ENCODE measurements around the gene MAST2. TPM values are rescaled to one million over a fixed set of nuclear protein-coding genes. Genes with fewer than 3 reads are reported as not detected.
A peak's percentile ranks its signal among the peaks of the same experiment; 100 is the strongest.

Gene MAST2
- total RNA-seq, 1 experiment from 2014 or later = 36.2 TPM

DNA sequence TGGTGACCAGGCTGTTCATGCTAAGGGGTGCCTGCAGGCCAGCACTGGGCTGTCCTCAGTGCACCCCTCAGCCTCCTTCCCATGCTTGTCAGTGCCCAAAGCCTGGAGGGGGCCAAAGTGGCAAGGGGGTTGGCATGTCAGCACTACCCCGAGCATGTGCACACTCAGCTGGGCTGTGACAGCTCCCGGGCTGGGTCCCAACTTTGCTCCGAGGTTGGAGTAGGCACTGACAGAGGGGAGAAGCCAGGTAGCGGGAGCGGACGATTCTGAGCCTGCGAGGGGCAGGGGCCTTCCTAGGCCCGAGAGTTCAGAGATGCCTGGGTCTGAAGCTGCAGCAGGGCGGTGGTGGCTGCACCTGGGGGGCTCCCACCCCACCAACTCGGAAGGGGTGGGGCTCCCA lies 119.0 kb downstream of the MAST2 start:
- TF ChIP-seq, protein P1, sequence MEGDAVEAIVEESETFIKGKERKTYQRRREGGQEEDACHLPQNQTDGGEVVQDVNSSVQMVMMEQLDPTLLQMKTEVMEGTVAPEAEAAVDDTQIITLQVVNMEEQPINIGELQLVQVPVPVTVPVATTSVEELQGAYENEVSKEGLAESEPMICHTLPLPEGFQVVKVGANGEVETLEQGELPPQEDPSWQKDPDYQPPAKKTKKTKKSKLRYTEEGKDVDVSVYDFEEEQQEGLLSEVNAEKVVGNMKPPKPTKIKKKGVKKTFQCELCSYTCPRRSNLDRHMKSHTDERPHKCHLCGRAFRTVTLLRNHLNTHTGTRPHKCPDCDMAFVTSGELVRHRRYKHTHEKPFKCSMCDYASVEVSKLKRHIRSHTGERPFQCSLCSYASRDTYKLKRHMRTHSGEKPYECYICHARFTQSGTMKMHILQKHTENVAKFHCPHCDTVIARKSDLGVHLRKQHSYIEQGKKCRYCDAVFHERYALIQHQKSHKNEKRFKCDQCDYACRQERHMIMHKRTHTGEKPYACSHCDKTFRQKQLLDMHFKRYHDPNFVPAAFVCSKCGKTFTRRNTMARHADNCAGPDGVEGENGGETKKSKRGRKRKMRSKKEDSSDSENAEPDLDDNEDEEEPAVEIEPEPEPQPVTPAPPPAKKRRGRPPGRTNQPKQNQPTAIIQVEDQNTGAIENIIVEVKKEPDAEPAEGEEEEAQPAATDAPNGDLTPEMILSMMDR (IDR thresholded peaks at IDR 0.05; ENCODE audit: unreplicated experiment) = no peak
- Mint-ChIP-seq H3K36me3 (ENCODE audit: insufficient read depth, unreplicated experiment) (no peaks in the 10 kb centered on the region), H3K27me3 (ENCODE audit: unreplicated experiment) (no peaks in the 10 kb centered on the region), H3K4me1 (ENCODE audit: low read depth, unreplicated experiment) (peaks cover 27% of the 10 kb centered on the region), H3K4me3 (ENCODE audit: low read depth, unreplicated experiment) (no peak overlapping the region), H3K27ac (ENCODE audit: unreplicated experiment) (no peak overlapping the region), H3K9me3 (ENCODE audit: low read depth, unreplicated experiment) (no peaks in the 10 kb centered on the region)
- no TSS peak for BruUV-seq (replicated peaks)
- intact Hi-C loops (cut with micrococcal nuclease; ENCODE audit: unreplicated experiment) = no loop called here
- no peak for DNase-seq
- CTCF ChIA-PET = no interaction called here

DNA sequence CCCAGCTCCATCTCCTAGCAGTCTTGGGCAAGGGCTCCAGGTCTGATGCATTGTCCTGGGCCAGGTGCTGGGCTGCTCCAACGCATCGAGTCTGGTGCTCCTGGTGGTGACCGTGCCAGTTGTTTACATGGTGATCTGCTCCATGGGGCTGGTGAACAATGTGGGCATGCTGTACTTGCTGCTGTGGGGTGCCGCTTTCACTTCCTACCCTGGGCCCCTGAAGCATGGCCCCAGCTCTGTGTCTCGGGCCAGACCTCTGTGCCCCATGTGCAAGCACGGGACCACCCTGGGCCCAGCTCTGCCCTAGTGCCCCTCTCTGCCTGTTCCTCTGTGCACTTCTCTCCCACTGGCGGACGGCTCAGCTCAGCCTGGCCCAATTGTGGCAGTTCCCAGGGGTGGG lies 119.4 kb downstream of the MAST2 start:
- no peaks in the 10 kb centered on the region for H3K9me3 Mint-ChIP-seq (ENCODE audit: low read depth, unreplicated experiment)
- H3K4me3 Mint-ChIP-seq (ENCODE audit: low read depth, unreplicated experiment) = no peak overlapping the region
- intact Hi-C loops (cut with micrococcal nuclease; ENCODE audit: unreplicated experiment) = no loop called here
- no peak for DNase-seq
- peaks cover 27% of the 10 kb centered on the region for H3K4me1 Mint-ChIP-seq (ENCODE audit: low read depth, unreplicated experiment)
- CTCF ChIA-PET = no interaction called here
- no peaks in the 10 kb centered on the region for H3K36me3 Mint-ChIP-seq (ENCODE audit: insufficient read depth, unreplicated experiment)
- TF ChIP-seq, protein P1 (IDR thresholded peaks at IDR 0.05; ENCODE audit: unreplicated experiment) = no peak
- H3K27ac Mint-ChIP-seq (ENCODE audit: unreplicated experiment) = no peak overlapping the region
- H3K27me3 Mint-ChIP-seq (ENCODE audit: unreplicated experiment) = no peaks in the 10 kb centered on the region
- BruUV-seq (replicated peaks) = no TSS peak

DNA sequence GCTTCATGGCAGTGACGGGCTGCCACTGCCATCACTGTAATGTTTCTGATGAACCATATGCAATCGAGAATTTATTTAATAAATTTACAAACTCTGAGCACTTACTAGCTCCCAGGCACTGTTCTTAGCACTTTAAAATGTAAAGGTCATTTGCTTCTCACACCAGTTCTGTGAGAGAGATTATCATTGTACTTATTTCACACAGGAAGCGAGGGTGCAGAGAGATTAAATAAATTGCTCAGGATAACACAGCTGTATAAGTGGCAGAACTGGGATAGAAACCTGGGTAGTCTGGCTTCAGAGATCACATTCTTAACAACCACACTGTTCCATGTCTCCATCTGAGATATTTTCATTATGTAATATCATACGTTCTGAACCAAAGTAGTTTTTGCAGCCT lies 119.9 kb downstream of the MAST2 start:
- H3K27me3 Mint-ChIP-seq (ENCODE audit: unreplicated experiment) = no peaks in the 10 kb centered on the region
- no peak for DNase-seq
- no TSS peak for BruUV-seq (replicated peaks)

DNA sequence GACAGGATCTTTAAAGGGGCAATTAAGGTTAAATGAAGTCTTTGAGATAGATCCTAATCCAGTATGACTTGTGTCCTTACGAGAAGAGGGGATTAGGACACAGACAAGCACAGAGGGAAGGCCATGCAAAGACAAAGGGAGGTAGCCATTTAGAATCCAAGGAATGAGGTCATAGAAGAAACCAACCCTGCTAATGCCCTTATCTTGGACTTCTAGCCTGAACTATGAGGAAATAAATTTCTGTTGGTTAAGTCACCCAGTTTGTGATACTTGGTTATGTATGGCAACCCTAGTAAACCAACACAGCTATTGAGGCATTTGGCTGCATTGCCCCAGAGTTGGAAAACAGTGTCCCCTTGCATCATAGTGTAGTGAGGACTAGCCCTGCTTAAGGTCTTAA lies 121.3 kb downstream of the MAST2 start:
- H3K4me3 Mint-ChIP-seq (ENCODE audit: low read depth, unreplicated experiment) = no peak overlapping the region
- peaks cover 41% of the 10 kb centered on the region for H3K4me1 Mint-ChIP-seq (ENCODE audit: low read depth, unreplicated experiment)
- BruUV-seq (replicated peaks) = no TSS peak
- intact Hi-C loops (cut with micrococcal nuclease; ENCODE audit: unreplicated experiment) = no loop called here
- H3K36me3 Mint-ChIP-seq (ENCODE audit: insufficient read depth, unreplicated experiment) = no peaks in the 10 kb centered on the region
- peak; percentile 41 for DNase-seq
- TF ChIP-seq, protein P1 (IDR thresholded peaks at IDR 0.05; ENCODE audit: unreplicated experiment) = no peak
- peak overlapping the region; percentile 83 for H3K27ac Mint-ChIP-seq (ENCODE audit: unreplicated experiment)
- CTCF ChIA-PET = no interaction called here
- no peaks in the 10 kb centered on the region for H3K9me3 Mint-ChIP-seq (ENCODE audit: low read depth, unreplicated experiment)
- H3K27me3 Mint-ChIP-seq (ENCODE audit: unreplicated experiment) = no peaks in the 10 kb centered on the region

More for the DNA sequence above, 119.9 kb downstream of the MAST2 start:
- H3K4me1 Mint-ChIP-seq (ENCODE audit: low read depth, unreplicated experiment) = peaks cover 27% of the 10 kb centered on the region
- CTCF ChIA-PET = no interaction called here
- TF ChIP-seq, protein P1 (IDR thresholded peaks at IDR 0.05; ENCODE audit: unreplicated experiment) = no peak
- intact Hi-C loops (cut with micrococcal nuclease; ENCODE audit: unreplicated experiment) = no loop called here
- no peaks in the 10 kb centered on the region for H3K36me3 Mint-ChIP-seq (ENCODE audit: insufficient read depth, unreplicated experiment)
- no peak overlapping the region for H3K4me3 Mint-ChIP-seq (ENCODE audit: low read depth, unreplicated experiment)
- no peaks in the 10 kb centered on the region for H3K9me3 Mint-ChIP-seq (ENCODE audit: low read depth, unreplicated experiment)
- no peak overlapping the region for H3K27ac Mint-ChIP-seq (ENCODE audit: unreplicated experiment)

All from Calu3 (cell line).